Measurements from ENCODE around the gene DLAT.

GRCh38 chr11:112019066-112019465 is 6.1 kb upstream of the DLAT start:
- TF ChIP-seq EP300 (IDR thresholded peaks at IDR 0.05) (no peak), CTCF (IDR thresholded peaks at IDR 0.05) (no peak), E2F6 (IDR thresholded peaks at IDR 0.05; ENCODE audit: borderline replicate concordance, low read depth) (no peak), SMC3 (IDR thresholded peaks at IDR 0.05) (no peak)

Data from A549 (cell line).